ENCODE data around the gene PATJ. TPM values are rescaled to one million over a fixed set of nuclear protein-coding genes. Genes with fewer than 3 reads are reported as not detected.
"Not testable (repeated sequence)": the region's sequence is repeated elsewhere in the genome, so short reads cannot be mapped to it uniquely, and the experiment has no call there.

PATJ gene
- total RNA-seq, 1 experiment from 2014 or later = 57.9 TPM

DNA sequence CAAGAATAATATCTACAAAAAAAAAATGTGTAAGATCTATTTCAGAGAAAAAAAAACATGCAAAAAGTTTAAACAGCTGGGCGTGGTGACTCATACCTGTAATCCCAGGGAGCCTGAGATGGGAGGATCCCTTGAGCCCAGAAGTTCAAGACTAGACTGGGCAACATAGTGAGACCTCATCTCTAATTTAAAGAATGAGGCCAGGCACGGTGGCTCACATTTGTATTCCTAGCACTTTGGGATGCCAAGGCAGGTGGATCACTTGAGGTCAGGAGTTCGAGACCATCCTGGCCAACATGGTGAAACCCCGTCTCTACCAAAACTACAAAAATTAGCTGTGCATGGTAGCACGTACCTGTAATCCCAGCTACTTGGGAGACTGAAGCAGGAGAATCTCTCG lies 443.0 kb downstream of the PATJ start:
- POLR2A ChIA-PET = interaction anchor here (1.2 kb wide), 1 partner anchor 13 kb away, joined by 5 read pairs; no protein-coding TSS in a partner anchor
- not testable (repeated sequence) for H3K36me3 Mint-ChIP-seq; H3K4me3 Mint-ChIP-seq; H3K9me3 Mint-ChIP-seq; ATAC-seq; H3K27me3 Mint-ChIP-seq (ENCODE audit: low read depth); DNase-seq (ENCODE audit: low spot score); H3K27ac Mint-ChIP-seq
- TF ChIP-seq ZNF121 (CRISPR knock-in tag; IDR thresholded peaks at IDR 0.05) = peak; percentile 96
- CTCF ChIA-PET = interaction anchor here (1.3 to 1.5 kb wide), 2 partner anchors 8 to 10 kb away, joined by 3 to 7 read pairs; no protein-coding TSS in a partner anchor
- peaks cover 44% of the 10 kb centered on the region for H3K4me1 Mint-ChIP-seq

DNA sequence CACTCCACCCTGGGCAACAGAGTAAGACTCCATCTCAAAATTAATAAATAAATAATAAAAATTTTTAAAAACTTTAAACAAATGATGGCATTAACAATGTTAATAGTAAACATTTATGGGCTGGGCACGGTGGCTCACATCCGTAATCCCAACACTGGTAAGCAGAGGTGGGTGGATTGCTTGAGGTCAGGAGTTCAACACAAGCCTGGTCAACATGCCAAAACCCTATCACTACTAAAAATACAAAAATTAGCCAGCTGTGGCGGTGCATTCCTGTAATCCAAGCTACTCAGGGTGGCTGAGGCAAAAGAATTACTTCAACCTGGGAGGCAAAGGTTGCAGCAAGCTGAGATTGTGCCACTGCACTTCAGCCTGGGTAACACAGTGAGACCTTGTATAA lies 443.4 kb downstream of the PATJ start:
- TF ChIP-seq, protein P1, sequence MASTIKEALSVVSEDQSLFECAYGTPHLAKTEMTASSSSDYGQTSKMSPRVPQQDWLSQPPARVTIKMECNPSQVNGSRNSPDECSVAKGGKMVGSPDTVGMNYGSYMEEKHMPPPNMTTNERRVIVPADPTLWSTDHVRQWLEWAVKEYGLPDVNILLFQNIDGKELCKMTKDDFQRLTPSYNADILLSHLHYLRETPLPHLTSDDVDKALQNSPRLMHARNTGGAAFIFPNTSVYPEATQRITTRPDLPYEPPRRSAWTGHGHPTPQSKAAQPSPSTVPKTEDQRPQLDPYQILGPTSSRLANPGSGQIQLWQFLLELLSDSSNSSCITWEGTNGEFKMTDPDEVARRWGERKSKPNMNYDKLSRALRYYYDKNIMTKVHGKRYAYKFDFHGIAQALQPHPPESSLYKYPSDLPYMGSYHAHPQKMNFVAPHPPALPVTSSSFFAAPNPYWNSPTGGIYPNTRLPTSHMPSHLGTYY (CRISPR knock-in tag; IDR thresholded peaks at IDR 0.05) = no peak
- TF ChIP-seq, protein P2, sequence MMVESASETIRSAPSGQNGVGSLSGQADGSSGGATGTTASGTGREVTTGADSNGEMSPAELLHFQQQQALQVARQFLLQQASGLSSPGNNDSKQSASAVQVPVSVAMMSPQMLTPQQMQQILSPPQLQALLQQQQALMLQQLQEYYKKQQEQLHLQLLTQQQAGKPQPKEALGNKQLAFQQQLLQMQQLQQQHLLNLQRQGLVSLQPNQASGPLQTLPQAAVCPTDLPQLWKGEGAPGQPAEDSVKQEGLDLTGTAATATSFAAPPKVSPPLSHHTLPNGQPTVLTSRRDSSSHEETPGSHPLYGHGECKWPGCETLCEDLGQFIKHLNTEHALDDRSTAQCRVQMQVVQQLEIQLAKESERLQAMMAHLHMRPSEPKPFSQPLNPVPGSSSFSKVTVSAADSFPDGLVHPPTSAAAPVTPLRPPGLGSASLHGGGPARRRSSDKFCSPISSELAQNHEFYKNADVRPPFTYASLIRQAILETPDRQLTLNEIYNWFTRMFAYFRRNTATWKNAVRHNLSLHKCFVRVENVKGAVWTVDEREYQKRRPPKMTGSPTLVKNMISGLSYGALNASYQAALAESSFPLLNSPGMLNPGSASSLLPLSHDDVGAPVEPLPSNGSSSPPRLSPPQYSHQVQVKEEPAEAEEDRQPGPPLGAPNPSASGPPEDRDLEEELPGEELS (CRISPR knock-in tag; IDR thresholded peaks at IDR 0.05) = no peak
- TF ChIP-seq OVOL2 (CRISPR knock-in tag; IDR thresholded peaks at IDR 0.05; ENCODE audit: borderline replicate concordance) = no peak
- TF ChIP-seq, protein P3, sequence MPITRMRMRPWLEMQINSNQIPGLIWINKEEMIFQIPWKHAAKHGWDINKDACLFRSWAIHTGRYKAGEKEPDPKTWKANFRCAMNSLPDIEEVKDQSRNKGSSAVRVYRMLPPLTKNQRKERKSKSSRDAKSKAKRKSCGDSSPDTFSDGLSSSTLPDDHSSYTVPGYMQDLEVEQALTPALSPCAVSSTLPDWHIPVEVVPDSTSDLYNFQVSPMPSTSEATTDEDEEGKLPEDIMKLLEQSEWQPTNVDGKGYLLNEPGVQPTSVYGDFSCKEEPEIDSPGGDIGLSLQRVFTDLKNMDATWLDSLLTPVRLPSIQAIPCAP (CRISPR knock-in tag; IDR thresholded peaks at IDR 0.05) = no peak
- no peak for TF ChIP-seq ZNF232 (CRISPR knock-in tag; IDR thresholded peaks at IDR 0.05)
- no peak for TF ChIP-seq NR3C1 (CRISPR knock-in tag; conservative IDR thresholded peaks at IDR 0.05; ENCODE audit: low read depth)
- no peak for TF ChIP-seq NFE2L1 (CRISPR knock-in tag; IDR thresholded peaks at IDR 0.05)
- TF ChIP-seq CREM (CRISPR knock-in tag; IDR thresholded peaks at IDR 0.05) = no peak
- no peak for TF ChIP-seq ZNF263 (CRISPR knock-in tag; IDR thresholded peaks at IDR 0.05; ENCODE audit: low read depth)
- no peak for TF ChIP-seq RORB (CRISPR knock-in tag; IDR thresholded peaks at IDR 0.05)
- TF ChIP-seq, protein P4, sequence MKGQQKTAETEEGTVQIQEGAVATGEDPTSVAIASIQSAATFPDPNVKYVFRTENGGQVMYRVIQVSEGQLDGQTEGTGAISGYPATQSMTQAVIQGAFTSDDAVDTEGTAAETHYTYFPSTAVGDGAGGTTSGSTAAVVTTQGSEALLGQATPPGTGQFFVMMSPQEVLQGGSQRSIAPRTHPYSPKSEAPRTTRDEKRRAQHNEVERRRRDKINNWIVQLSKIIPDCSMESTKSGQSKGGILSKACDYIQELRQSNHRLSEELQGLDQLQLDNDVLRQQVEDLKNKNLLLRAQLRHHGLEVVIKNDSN (CRISPR knock-in tag; IDR thresholded peaks at IDR 0.05) = no peak
- no peak for ATAC-seq
- ChIA-PET CTCF (interaction anchor here (1.5 kb wide), 1 partner anchor 10 kb away, joined by 7 read pairs; no protein-coding TSS in a partner anchor), POLR2A (interaction anchor here (1.2 kb wide), 1 partner anchor 13 kb away, joined by 5 read pairs; no protein-coding TSS in a partner anchor)
- Mint-ChIP-seq H3K27me3 (ENCODE audit: low read depth) (no peaks in the 10 kb centered on the region), H3K27ac (no peak overlapping the region), H3K4me1 (peaks cover 40% of the 10 kb centered on the region), H3K4me3 (no peak overlapping the region), H3K9me3 (no peaks in the 10 kb centered on the region), H3K36me3 (no peaks in the 10 kb centered on the region)
- no peak for DNase-seq (ENCODE audit: low spot score)

DNA sequence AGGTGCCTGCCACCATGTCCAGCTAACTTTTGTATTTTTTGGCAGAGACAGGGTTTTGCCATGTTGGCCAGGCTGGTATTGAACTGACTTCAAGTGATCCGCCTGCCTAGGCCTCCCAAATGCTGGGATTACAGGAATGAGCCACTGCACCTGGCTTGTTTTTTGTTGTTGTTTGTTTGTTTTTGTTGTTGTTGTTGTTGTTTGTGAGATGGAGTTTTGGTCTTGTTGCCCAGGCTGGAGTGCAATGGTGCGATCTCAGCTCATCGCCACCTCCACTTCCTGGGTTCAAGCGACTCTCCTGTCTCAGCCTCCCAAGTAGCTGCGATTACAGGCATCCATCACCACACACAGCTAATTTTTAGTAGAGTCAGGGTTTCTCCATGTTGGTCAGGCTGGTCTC lies 445.3 kb downstream of the PATJ start:
- ATAC-seq (no peak), DNase-seq (ENCODE audit: low spot score) (no peak)
- Mint-ChIP-seq H3K4me3 (no peak overlapping the region), H3K27ac (no peak overlapping the region), H3K4me1 (peaks cover 31% of the 10 kb centered on the region), H3K36me3 (no peaks in the 10 kb centered on the region), H3K27me3 (ENCODE audit: low read depth) (no peaks in the 10 kb centered on the region), H3K9me3 (no peaks in the 10 kb centered on the region)
- ChIA-PET POLR2A (no interaction called here), CTCF (interaction anchor here (0.6 kb wide), 1 partner anchor 63 kb away, joined by 5 read pairs; no protein-coding TSS in a partner anchor)
- no peak for TF ChIP-seq OVOL2 (CRISPR knock-in tag; IDR thresholded peaks at IDR 0.05; ENCODE audit: borderline replicate concordance)
- TF ChIP-seq, protein P5, sequence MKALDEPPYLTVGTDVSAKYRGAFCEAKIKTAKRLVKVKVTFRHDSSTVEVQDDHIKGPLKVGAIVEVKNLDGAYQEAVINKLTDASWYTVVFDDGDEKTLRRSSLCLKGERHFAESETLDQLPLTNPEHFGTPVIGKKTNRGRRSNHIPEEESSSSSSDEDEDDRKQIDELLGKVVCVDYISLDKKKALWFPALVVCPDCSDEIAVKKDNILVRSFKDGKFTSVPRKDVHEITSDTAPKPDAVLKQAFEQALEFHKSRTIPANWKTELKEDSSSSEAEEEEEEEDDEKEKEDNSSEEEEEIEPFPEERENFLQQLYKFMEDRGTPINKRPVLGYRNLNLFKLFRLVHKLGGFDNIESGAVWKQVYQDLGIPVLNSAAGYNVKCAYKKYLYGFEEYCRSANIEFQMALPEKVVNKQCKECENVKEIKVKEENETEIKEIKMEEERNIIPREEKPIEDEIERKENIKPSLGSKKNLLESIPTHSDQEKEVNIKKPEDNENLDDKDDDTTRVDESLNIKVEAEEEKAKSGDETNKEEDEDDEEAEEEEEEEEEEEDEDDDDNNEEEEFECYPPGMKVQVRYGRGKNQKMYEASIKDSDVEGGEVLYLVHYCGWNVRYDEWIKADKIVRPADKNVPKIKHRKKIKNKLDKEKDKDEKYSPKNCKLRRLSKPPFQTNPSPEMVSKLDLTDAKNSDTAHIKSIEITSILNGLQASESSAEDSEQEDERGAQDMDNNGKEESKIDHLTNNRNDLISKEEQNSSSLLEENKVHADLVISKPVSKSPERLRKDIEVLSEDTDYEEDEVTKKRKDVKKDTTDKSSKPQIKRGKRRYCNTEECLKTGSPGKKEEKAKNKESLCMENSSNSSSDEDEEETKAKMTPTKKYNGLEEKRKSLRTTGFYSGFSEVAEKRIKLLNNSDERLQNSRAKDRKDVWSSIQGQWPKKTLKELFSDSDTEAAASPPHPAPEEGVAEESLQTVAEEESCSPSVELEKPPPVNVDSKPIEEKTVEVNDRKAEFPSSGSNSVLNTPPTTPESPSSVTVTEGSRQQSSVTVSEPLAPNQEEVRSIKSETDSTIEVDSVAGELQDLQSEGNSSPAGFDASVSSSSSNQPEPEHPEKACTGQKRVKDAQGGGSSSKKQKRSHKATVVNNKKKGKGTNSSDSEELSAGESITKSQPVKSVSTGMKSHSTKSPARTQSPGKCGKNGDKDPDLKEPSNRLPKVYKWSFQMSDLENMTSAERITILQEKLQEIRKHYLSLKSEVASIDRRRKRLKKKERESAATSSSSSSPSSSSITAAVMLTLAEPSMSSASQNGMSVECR (CRISPR knock-in tag; IDR thresholded peaks at IDR 0.05; ENCODE audit: borderline replicate concordance) = no peak
- TF ChIP-seq MYBL2 (CRISPR knock-in tag; IDR thresholded peaks at IDR 0.05) = no peak
- no peak for TF ChIP-seq SOX15 (CRISPR knock-in tag; IDR thresholded peaks at IDR 0.05)
- no peak for TF ChIP-seq ZNF263 (CRISPR knock-in tag; IDR thresholded peaks at IDR 0.05; ENCODE audit: low read depth)
- no peak for TF ChIP-seq ZNF416 (CRISPR knock-in tag; IDR thresholded peaks at IDR 0.05)
- TF ChIP-seq SMAD3 (CRISPR knock-in tag; IDR thresholded peaks at IDR 0.05; ENCODE audit: borderline replicate concordance) = no peak
- no peak for TF ChIP-seq TP53 (CRISPR knock-in tag; IDR thresholded peaks at IDR 0.05)
- TF ChIP-seq EMX1 (CRISPR knock-in tag; IDR thresholded peaks at IDR 0.05) = no peak
- TF ChIP-seq TEAD1 (CRISPR knock-in tag; IDR thresholded peaks at IDR 0.05) = no peak
- TF ChIP-seq, protein P6, sequence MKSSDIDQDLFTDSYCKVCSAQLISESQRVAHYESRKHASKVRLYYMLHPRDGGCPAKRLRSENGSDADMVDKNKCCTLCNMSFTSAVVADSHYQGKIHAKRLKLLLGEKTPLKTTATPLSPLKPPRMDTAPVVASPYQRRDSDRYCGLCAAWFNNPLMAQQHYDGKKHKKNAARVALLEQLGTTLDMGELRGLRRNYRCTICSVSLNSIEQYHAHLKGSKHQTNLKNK (CRISPR knock-in tag; IDR thresholded peaks at IDR 0.05) = no peak

All from WTC11 (cell line).